Sigmoid colon (tissue), 7 donors: Measurements from ENCODE around the gene SLC20A1. TPM values are rescaled to one million over a fixed set of nuclear protein-coding genes. Genes with fewer than 3 reads are reported as not detected.

Experiments
- DNase-seq: peaks from one replicate; pipeline ENCODE4 v3.0.0-alpha.2; 2019
- H3K27ac ChIP-seq, 4 donors: fragments of 200-600 bp; sonication (generic); one replicate each; pipeline ENCODE4 v1.5.1; 2016 to 2019; ENCODE audit warnings: mild to moderate bottlenecking in 1 of 4
- H3K27me3 ChIP-seq, 3 donors: fragments of 200-600 bp; sonication (generic); one replicate each; pipeline ENCODE4 v1.5.1; 2019; ENCODE audit warnings: mild to moderate bottlenecking in 1 of 3
- H3K36me3 ChIP-seq, 4 donors: fragments of 200-600 bp; sonication (generic); one replicate each; pipeline ENCODE4 v1.5.1; 2016 to 2019
- H3K4me1 ChIP-seq, 4 donors: fragments of 200-600 bp; sonication (generic); one replicate each; pipeline ENCODE4 v1.5.1; 2017 to 2019
- H3K4me3 ChIP-seq, 4 donors: fragments of 200-600 bp; sonication (generic); one replicate each; pipeline ENCODE4 v1.5.1; 2017 to 2019; ENCODE audit warnings: mild to moderate bottlenecking in 2 of 4, moderate library complexity in 1 of 4
- H3K9me3 ChIP-seq, 4 donors: fragments of 200-600 bp in 3 of 4; sonication (generic) in 3 of 4; one replicate each; pipeline versions ENCODE4 v1.5.1 to v1.6.1; 2013 to 2019
- CTCF ChIP-seq, 4 experiments: fragments of 450-650 bp in 3 of 4; fragments of 200-600 bp in 1 of 4; IDR thresholded peaks; one replicate each; pipeline ENCODE4 v1.5.1; 2016 to 2019; ENCODE audit warnings: antibody characterized with exemption in 4 of 4, mild to moderate bottlenecking in 3 of 4, moderate library complexity in 2 of 4
- EP300 ChIP-seq, 4 donors: sonication (generic); formaldehyde crosslinking; IDR thresholded peaks; one replicate each; pipeline ENCODE4 v1.6.1; 2017; ENCODE audit warnings: antibody characterized with exemption in 4 of 4
- POLR2A ChIP-seq, 2 donors: fragments of 450-650 bp; IDR thresholded peaks; one replicate each; pipeline ENCODE4 v1.6.1; 2016; ENCODE audit warnings: antibody characterized with exemption in 2 of 2, mild to moderate bottlenecking in 2 of 2, moderate library complexity in 2 of 2
- POLR2AphosphoS5 ChIP-seq, 4 donors: sonication (generic); formaldehyde crosslinking; IDR thresholded peaks; one replicate each; pipeline ENCODE4 v1.6.1; 2017; ENCODE audit warnings: antibody characterized with exemption in 4 of 4
- WGBS, 2 donors: extraction: QIAGEN DNeasy Blood & Tissue Kit; methylation state at CpG; one replicate each; pipeline ENCODE4 v1.1.7; 2013; 5-methylcytosine and 5-hydroxymethylcytosine counted together
- intact Hi-C: fragments of 100-400 bp; cut with DNase I; formaldehyde crosslinking; loops from one replicate; pipeline ENCODE4 v1.15.1; 2023
- polyA plus RNA-seq, 3 donors: library from polyadenylated mRNA; stranded (reverse); fragments of 200-250 nt; gene quantifications; one replicate each; pipeline ENCODE4 v1.2.3, GENCODE V29; 2013
- total RNA-seq, 4 donors: library from RNA; depleted of rRNA; stranded (reverse); fragments of >200 nt; gene quantifications; one replicate each; pipeline ENCODE4 v1.1.0, GENCODE V29; 2016
- donor health status: healthy with polysubstance abuse.
- donor health status: Bipolar disorder and iron deficiency.
- donor health status: healthy.

Gene SLC20A1
- total and polyA plus RNA-seq, 7 donors, result 11.4 to 34.9 (median 18.0) TPM

GRCh38 chr2:112625474-112626114 is 20.1 kb upstream of the SLC20A1 start:
- H3K27ac ChIP-seq, result peak overlapping the region in 1 of 4 donors; percentile 74
- H3K4me3 ChIP-seq, result no peak overlapping the region
- intact Hi-C loops, result loop anchor here (1.0 to 10.0 kb wide), 3 partner anchors 67 to 319 kb away; no protein-coding TSS in a partner anchor
- 75 to 80% methylated on average over 7 of the region's 7 CpGs for WGBS, 2 donors
- no peaks in the 10 kb centered on the region for H3K9me3 ChIP-seq
- peak; percentile 46 for DNase-seq
- peaks cover 0 to 8% (median 7%) of the 10 kb centered on the region in 4 donors for H3K4me1 ChIP-seq
- H3K36me3 ChIP-seq, result no peaks in the 10 kb centered on the region
- peaks cover 0 to 9% (median 0%) of the 10 kb centered on the region in 3 donors for H3K27me3 ChIP-seq
- TF ChIP-seq POLR2AphosphoS5 (IDR thresholded peaks at IDR 0.05) (no peak), EP300 (IDR thresholded peaks at IDR 0.05) (no peak), CTCF (IDR thresholded peaks at IDR 0.05) (no peak), POLR2A (IDR thresholded peaks at IDR 0.05) (no peak)

GRCh38 chr2:112626604-112627059 is 19.1 kb upstream of the SLC20A1 start:
- peaks cover 0 to 11% (median 0%) of the 10 kb centered on the region in 3 donors for H3K27me3 ChIP-seq
- intact Hi-C loops, result loop anchor here (1.0 to 10.0 kb wide), 3 partner anchors 66 to 318 kb away; no protein-coding TSS in a partner anchor
- H3K4me1 ChIP-seq, result peaks cover 0 to 8% (median 7%) of the 10 kb centered on the region in 4 donors
- H3K9me3 ChIP-seq, result no peaks in the 10 kb centered on the region
- TF ChIP-seq POLR2AphosphoS5 (IDR thresholded peaks at IDR 0.05), result peak in 2 of 4 donors; percentile 18 to 35
- TF ChIP-seq POLR2A (IDR thresholded peaks at IDR 0.05), result no peak
- no peak for TF ChIP-seq EP300 (IDR thresholded peaks at IDR 0.05)
- peak; percentile 70 to 85 (median 78) for TF ChIP-seq CTCF (IDR thresholded peaks at IDR 0.05)
- peak overlapping the region in 2 of 4 donors; percentile 25 to 27 for H3K4me3 ChIP-seq
- DNase-seq, result peak; percentile 73
- no peaks in the 10 kb centered on the region for H3K36me3 ChIP-seq
- H3K27ac ChIP-seq, result peak overlapping the region; percentile 53 to 74 (median 58)
- WGBS, 2 donors, result 13 to 17% methylated on average over 7 of the region's 7 CpGs

- no peak overlapping the region for H3K4me3 ChIP-seq
- no peaks in the 10 kb centered on the region for H3K36me3 ChIP-seq
- no peak for TF ChIP-seq EP300 (IDR thresholded peaks at IDR 0.05)
- TF ChIP-seq CTCF (IDR thresholded peaks at IDR 0.05), result no peak
- peak in 2 of 4 donors; percentile 6 to 63 for TF ChIP-seq POLR2AphosphoS5 (IDR thresholded peaks at IDR 0.05)
- TF ChIP-seq POLR2A (IDR thresholded peaks at IDR 0.05), result no peak
- peaks cover 0 to 8% (median 7%) of the 10 kb centered on the region in 4 donors for H3K4me1 ChIP-seq
- intact Hi-C loops, result loop anchor here (5.0 to 10.0 kb wide), 2 partner anchors 65 to 317 kb away; no protein-coding TSS in a partner anchor
- H3K9me3 ChIP-seq, result no peaks in the 10 kb centered on the region
- H3K27ac ChIP-seq, result peak overlapping the region; percentile 53 to 74 (median 58)
- peaks cover 0 to 11% (median 0%) of the 10 kb centered on the region in 3 donors for H3K27me3 ChIP-seq
- 62 to 71% methylated on average over 10 of the region's 10 CpGs for WGBS, 2 donors
- DNase-seq, result peak; percentile 84
Measured at GRCh38 chr2:112627060-112628040, 18.4 kb upstream of the SLC20A1 start.

GRCh38 chr2:112629224-112629623 is 16.5 kb upstream of the SLC20A1 start:
- no peaks in the 10 kb centered on the region for H3K36me3 ChIP-seq
- H3K4me1 ChIP-seq, result peaks cover 0 to 8% (median 7%) of the 10 kb centered on the region in 4 donors
- no peak for TF ChIP-seq CTCF (IDR thresholded peaks at IDR 0.05)
- no peak for TF ChIP-seq POLR2A (IDR thresholded peaks at IDR 0.05)
- no peak for TF ChIP-seq EP300 (IDR thresholded peaks at IDR 0.05)
- no peak for TF ChIP-seq POLR2AphosphoS5 (IDR thresholded peaks at IDR 0.05)
- H3K27me3 ChIP-seq, result peaks cover 0 to 11% (median 0%) of the 10 kb centered on the region in 3 donors
- H3K27ac ChIP-seq, result no peak overlapping the region
- no peaks in the 10 kb centered on the region for H3K9me3 ChIP-seq
- intact Hi-C loops, result loop anchor here (5.0 to 10.0 kb wide), 2 partner anchors 63 to 316 kb away; no protein-coding TSS in a partner anchor
- 94% methylated on average over 6 of the region's 6 CpGs for WGBS, 2 donors
- DNase-seq, result no peak
- no peak overlapping the region for H3K4me3 ChIP-seq
